ENCODE results near the gene ELAC1.
A peak's percentile ranks its signal among the peaks of the same experiment; 100 is the strongest.
"Not testable (repeated sequence)": the region's sequence is repeated elsewhere in the genome, so short reads cannot be mapped to it uniquely, and the experiment has no call there.

ELAC1 gene, protein sequence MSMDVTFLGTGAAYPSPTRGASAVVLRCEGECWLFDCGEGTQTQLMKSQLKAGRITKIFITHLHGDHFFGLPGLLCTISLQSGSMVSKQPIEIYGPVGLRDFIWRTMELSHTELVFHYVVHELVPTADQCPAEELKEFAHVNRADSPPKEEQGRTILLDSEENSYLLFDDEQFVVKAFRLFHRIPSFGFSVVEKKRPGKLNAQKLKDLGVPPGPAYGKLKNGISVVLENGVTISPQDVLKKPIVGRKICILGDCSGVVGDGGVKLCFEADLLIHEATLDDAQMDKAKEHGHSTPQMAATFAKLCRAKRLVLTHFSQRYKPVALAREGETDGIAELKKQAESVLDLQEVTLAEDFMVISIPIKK

DNA sequence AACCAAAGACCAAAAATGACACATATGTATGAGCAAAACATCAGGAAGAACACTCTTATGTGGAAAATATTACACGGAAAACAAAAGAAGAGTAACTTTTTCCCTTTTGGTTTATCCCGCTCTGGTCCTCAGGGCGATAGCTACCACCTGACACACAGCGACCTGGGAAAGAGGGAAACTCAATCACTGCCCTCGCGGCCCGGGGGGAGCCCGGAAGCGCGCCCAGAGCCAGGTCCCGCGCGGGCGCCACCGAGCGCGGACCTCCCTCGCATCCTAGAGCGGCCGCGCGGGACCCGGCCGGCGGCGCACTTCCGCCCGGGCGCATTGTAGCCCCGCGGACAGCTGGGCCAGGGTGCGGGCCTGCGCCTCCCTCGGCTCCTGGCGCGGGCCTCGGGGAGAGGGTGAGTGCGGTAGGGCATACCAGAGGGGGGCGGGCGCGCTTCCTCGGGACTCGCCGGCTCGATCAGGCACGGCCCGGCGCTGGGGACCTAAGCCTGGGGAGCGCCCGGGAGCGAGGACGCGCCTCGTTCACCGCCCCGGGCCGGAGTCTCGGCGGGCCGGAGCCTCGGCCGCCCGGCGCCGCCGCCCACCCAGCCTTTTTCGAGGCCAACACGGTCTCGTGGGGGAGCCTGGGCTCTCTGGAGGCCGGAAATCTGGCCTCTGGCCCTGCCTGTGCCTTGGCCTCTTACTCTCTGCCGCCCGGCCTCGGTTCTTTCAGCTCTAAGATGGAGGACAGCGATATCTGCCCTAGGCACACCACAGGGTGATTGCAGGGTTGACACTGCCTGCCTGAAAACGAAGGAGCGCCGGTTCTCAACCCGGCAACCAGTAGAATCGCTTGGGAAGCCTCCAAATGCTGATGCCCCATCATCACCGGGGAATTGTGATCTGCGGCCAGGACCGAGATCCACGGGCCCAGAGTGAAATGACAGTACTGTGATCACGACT, at the start of gene ELAC1:
Gene ELAC1, plus strand, starts transcription at position 327 of the 948 bp plus-strand sequence. CDS start 6,365 bp downstream, outside the sequence.
- DNase-seq = peak; percentile 81

DNA sequence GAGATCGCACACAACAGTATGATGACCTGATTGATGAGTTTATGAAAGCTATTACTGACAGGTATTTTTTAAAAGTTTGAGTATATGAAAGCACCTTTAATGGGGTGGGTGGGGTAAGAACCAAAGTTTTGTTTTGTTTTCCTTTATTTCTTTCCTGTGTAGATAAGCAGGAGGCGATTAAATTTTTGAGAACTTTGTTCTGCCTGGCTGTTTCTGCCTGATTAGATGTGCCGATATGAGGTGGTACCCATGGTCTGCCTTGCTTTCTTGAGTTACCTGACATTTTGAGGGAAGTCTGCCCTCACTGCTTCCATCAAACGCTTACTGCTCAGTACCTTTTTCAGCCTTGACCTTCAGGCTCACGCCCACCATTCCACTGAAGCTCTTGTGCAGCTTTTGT, 49.7 kb upstream of the ELAC1 start:
- no peak for DNase-seq

DNA sequence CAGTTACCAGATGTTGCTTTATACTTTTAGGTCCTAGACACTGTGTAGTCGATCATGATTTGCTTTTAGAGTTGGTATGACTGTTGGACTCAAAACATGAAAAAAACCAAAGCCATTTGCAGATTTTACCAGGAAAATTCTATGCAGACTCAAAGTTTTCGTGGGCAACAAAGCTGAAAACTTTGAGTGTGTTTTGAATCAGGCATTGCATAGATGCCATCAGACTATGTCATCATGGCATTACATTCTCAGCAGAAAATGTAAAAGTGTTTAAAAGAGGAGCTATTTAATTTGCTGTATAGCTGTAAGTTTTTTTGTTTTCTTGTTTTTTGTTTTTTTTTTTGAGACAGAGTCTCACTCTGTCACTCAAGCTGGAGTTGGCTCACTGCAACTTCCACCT, 43.5 kb upstream of the ELAC1 start:
- DNase-seq = no peak

DNA sequence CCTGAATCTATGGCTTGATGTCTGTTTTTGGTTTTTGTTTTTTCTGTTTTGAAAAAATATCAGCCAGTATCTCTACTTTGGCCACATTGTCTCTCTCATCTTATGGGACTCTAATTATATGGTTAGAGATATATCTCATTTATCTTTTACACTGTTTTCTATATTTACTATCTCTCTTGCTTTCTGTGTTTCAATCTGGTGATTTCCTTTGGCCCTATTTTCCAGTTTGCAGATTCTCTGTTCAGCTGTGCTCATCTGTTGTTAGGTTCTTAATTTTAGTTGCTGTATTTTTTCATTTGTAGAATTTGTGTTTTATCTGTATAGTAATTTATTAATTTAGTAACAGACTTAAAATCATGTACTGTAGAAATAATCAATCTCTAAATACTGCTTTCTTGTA, 41.3 kb upstream of the ELAC1 start:
- no peak for DNase-seq

DNA sequence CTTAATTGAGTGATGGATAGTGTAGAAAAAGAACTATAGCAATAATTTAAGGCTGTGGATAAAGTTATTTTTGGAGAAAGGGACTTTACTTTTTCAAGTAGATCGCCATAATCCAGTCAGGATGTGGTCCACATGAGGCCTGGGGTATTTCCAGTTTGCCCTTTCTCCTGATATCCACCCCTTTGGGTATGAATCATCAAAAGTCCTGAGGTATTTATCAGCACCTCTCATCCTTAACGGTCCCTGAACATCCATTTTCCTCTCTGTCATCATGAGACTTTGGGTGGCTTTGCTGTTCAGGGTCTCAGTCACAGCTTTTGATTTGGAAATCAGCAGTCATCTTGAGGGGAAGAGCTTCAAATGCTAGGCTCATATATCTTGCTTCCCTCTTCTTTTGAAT, 39.3 kb upstream of the ELAC1 start:
- no peak for DNase-seq

DNA sequence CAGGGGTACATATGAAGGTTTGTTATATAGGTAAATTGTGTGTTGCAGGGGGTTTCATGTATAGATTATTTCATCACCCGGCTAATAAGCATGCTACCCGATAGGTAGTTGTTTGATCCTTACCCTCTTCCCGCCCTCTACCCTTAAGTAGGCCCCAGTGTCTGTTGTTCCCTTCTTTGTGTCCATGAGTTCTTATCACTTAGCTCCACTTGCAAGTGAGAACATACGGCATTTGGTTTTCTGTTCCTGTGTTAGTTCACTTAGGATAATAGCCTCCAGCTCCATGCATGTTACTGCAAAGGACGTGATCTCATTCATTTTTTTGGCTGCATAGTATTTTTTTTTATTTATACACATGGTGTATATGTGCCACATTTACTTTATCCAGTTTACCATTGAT, 34.2 kb upstream of the ELAC1 start:
- no peak for DNase-seq

DNA sequence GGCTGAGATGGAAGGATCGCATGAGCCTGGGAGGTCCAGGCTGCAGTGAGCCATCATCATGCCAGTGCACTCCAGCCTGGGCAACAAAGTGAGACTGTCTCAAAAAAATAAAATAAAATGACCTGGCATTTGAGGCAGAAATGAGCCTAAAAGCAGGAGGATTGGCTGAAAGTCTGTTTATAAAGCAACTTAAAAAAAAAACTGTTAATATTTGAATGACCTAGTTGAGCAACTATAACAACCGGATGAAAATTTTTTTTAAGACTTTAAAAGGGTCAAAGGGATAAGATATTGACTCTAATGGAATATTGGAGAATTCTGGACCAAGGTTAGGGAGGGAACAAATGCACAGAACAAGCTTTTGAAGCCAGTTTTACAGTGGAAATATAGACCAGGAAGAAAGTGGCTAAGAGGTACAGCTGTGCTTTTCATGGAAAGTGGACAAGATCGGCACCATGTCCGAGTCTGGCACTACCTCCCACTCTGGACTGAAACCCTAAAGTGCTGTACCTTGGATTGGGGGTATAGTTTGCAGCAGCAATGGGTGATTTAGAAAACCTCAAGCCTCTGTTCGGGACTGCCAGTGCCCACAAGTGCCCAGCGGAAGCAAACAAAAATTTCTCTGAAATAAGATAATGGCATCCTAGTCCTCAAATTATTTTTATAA, 33.2 kb upstream of the ELAC1 start:
- no peak for DNase-seq

DNA sequence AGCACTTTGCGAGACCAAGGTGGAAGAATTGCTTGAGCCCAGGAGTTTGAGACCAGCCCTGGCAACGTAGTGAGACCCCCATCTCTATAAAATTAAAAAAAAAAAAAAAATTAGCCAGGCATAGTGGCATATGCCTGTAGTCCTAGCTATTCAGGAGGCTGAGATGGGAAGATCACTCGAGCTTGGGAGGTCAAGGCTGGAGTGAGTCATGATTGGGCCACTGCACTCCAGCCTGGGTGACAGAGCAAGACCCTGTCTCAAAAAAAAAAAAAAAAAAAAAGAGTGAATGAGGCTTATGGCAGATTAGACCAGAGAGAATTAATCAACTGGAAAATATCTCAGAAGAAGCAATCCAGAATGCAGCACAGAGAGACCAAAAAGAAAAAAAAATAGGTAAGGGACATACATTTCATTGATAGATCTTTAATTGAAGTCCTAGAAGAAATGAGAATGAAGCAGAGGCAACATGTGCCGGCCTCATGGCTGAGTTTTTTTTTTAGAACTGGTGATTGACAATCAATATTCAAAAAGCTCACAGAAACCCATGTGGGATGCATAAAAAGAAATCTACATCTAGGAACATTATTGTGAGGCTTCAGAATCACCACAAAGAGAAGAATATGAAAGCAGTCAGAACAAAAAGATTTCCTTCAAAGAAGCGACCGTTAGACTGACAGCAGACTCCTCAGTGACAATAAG, 32.2 kb upstream of the ELAC1 start:
- DNase-seq = no peak

DNA sequence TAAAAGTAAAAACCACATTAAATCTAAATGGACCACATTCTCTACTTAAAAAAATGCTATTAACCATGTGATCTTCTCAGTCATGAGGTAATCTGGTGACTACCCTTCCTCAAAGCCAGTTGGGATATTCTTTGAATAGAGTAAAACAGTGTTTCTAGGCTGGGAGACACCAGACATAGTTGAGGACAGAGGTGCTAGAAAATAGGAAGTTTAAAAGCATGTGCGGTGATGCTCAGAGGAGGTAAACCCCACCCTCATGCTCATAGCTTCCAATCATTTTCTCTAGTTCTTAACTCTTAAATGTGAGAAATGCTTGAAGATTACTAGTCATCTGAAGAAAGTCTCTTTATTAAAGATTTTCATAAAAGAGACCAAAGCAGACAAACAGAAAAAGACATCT, 30.7 kb upstream of the ELAC1 start:
- DNase-seq = no peak

DNA sequence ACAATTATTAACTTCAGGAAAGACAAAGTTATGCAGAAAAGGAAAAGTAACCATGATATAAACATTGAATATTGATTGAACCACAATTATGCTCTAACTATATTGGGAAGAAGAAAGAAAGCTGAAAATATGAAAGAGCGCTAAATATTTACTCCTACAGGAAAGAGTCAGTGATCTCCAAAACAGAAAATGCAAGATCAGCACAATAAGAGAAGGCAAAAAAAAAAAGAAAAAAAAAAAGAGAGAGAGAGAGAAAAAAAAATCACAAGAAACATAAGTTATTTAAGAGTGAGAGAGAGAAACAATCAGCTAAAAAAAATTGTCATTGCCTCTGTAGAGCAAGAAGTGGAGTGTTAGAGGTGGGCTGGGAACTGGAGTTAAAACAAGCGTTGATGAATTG, 28.9 kb upstream of the ELAC1 start:
- DNase-seq = no peak

DNA sequence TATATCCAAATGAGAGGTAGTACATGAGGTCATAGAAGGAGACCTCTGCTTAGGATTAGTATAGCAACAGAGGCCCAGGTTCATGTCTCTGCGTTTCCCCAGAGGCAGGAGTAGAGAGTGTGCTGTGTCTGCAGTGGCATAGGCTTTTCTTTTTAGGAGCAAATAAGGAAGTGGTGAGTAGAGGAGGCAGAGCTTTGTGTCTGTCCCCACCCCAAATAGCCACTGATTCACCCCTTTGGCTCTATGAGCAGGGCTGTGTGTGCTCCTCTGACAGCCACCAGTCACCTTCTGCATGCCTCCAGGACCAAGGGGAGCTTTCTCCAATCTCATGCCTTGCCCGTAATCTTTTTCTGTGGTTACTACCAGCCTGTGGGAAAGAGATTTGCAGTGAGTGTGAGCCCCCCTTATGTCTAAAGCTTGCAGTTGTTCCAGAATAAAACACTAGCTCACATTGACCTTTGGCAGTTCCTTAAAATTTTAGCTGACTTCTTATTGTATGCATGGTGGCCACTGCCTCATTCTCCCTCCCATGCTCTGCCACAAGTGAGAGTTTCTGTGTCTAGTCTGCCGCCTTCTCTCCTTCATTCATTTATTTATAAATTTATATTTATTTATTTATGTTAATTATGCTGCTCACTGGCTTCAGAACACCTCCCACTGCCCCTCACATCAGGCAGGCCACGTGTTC, 23.5 kb upstream of the ELAC1 start:
- DNase-seq = no peak

DNA sequence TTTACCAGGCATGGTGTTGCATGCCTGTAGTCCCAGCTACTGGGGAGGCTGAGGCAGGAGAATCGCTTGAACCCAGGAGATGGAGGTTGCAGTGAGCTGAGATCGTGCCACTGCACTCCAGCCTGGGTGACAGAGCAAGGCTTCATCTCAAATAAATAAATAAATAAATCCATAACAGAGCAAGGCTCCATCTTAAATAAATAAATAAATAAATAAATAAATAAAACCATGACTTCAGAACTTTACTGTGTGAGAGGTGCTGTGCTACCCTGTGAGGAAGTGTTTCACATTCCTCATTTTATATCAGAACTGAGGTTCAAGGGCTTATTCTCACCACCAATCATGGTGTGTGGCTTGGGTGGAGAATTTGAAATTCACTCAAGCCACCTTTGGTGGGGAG, 21.9 kb upstream of the ELAC1 start:
- DNase-seq = not testable (repeated sequence)

DNA sequence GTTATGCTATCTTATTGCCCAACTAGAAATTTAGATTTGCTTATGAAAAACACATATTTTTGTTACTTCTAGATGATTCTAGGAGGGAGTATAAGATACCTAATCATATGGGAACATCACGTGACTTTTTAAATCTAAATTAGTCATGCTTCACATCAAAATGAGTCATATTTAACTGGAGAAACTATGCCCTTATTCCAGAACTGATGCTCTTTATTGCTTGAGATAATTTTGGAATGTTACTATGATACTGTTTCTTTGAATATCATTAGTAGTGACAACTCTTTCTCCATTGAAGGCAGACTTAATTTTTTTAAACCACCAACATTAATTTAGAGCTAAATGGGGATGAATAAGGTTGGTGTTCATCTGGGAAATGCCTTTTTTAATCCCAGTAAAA, 19.9 kb upstream of the ELAC1 start:
- no peak for DNase-seq

DNA sequence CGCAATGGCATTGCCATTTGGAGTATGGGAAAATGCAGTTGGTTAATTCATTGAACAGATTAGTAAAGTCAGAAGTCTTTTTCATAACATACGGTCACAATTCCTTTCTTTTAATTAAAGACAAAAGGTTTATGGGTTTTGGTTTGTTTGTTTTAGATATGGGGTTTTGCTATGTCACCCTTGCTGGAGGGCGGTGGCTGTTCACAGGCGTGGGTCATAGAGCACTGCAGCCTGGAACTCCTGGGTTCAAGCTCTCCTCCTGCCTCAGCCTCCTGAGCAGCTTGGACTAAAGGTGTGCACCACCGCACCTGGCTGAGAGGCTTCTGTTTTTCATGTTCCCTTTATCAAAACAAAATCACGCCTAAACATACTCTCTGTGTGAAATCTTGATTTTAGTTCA, 18.7 kb upstream of the ELAC1 start:
- DNase-seq = no peak

DNA sequence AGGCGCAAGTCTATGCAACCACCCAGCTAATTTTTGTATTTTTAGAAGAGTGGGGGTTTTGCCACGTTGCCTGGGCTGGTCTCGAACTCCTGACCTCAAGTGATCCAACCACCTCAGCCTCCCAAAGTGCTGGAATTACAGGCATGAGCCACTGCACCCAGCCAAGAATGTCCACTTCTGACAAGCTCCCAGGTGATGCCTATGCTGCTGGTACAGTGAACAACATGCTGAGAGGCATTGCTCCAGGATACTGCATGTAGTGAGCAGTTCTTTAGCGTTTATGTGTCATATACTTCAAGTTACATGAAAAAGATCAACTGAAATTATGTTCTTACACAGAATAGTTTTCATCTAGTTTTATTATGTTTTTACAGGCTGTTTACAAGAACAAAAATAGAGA, 17.2 kb upstream of the ELAC1 start:
- no peak for DNase-seq

DNA sequence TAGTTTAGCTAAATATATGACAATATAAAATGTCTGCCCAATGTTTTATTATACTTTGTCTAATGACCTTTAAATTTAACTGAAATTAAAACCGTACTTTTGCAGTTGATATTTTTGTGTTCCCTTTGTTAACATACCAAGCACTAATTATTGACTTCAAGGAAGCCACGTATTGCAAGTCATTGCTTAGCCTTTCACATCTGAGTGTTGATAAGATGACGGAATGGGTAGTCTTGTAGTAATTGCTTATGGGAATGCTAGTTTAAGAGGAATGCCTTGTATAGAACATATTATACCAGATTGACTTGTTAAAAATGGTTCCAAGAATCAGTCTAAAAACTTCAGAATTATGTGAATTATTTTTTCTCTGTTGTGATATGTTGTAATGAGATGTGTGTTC, 14.0 kb upstream of the ELAC1 start:
- DNase-seq = no peak

DNA sequence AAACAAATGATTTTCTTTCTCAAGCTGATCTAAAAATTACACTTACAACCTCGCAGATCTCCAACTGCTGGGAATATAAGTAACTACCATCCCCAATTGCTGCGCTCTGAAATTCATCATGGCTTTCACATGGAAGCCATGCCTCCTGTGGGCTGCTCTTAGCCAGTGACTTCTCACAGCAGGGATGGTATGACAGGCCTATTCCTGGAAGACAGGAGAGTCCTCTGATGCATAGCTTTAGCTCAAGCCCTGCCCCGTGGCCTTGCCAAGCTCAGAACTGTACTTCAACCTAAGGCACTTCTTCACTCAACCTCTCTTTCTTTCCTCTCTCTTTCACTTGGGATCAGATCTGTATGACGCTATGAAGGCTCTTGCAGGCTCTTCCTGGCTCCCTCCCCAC, 12.6 kb upstream of the ELAC1 start:
- no peak for DNase-seq

DNA sequence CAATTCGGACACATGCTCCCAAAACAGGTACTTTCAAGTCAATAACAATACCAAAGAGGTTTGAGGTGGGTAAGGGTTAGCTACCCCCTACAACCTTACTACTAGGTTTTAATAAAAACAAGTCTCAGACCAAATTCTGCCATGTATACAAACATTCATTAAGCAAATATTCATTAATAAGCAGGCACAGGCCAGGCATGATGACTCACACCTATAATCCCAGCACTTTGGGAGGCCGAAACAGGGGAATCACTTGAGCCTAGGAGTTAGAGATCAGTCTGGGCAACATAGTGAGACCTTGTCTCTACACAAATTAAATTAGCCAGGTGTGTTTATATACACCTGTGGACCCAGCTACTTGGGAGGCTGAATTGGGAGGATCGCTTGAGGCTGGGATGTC, 11.7 kb upstream of the ELAC1 start:
- no peak for DNase-seq

DNA sequence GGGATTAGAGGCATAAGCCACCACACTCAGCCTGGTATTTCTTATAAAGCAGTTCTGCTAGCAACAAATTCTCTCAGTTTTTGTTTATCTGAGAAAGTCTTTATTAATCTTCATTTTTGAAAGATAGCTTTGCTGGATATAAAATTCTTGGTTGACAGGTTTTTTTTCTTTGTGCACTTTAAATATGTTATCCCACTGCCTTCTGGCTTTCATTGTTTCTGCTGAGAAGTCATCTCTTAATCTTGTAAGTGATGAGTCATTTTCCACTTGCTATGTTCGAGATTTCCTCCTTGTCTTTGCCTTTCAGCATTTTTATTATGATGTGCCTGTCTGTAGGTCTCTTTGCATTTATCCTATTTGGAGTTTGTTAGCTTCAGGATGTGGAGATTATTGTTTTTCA, 5.9 kb upstream of the ELAC1 start:
- DNase-seq = no peak

DNA sequence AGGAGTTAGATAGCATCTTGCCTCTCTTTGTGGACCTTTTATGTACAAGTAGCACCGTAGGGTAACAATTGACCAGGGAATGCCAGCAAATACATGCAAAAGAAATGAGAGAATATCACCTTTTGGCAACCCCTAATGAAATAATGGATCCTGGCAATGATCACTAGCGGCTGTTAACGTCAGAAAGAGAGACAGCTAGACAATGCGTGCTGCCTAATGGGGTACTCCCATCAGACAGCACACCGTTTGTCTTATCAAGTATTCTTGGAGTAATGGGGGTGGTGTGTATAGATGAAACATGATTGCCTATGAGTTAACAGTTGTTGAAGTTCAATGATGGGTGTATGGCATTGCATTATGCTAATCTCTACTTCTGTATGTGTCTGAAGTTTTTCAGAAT, 1.6 kb downstream of the ELAC1 start:
- DNase-seq = no peak

DNA sequence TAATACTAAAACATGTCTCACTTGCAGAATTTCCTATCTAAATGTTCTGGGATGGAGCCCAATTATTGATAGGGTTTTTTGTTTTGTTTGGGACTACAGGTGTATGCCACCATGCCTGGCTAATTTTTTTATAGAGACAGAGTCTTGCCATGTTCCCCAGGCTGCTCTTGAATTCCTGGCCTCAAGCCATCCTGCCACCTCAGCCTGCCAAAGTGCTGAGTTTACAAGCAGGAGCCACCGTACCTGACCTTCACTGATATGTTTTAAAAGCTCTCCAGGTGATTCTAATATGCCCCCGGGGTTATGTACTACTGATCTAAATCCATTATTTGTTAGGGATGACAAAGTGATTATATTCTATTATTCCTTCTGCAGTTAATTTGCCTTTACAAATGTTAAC, 2.2 kb downstream of the ELAC1 start:
- no peak for DNase-seq

DNA sequence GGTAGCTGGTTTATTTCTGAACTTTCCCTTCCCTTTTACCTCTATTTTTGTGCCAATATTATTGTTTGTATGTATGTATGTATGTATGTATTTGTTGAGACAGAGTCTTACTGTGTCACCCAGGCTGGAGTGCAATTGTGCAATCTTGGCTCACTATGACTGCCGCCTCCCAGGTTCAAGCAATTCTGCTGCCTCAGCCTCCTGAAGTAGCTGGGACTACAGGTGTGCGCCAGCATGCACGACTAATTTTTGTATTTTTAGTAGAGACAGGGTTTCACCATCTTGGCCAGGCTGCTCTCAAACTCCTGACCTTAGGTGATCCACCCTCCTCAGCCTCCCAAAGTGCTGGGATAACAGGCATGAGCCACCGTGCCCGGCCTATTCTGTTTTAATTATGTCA, 4.6 kb downstream of the ELAC1 start:
- not testable (repeated sequence) for DNase-seq

Measured in hematopoietic multipotent progenitor cell treated with erythropoietin and hydrocortisone succinate and interleukin-3 and kit ligand, for 8 days (in vitro differentiated cells).